ENCODE measurements around the gene DTNBP1.

The DTNBP1 gene

DNA sequence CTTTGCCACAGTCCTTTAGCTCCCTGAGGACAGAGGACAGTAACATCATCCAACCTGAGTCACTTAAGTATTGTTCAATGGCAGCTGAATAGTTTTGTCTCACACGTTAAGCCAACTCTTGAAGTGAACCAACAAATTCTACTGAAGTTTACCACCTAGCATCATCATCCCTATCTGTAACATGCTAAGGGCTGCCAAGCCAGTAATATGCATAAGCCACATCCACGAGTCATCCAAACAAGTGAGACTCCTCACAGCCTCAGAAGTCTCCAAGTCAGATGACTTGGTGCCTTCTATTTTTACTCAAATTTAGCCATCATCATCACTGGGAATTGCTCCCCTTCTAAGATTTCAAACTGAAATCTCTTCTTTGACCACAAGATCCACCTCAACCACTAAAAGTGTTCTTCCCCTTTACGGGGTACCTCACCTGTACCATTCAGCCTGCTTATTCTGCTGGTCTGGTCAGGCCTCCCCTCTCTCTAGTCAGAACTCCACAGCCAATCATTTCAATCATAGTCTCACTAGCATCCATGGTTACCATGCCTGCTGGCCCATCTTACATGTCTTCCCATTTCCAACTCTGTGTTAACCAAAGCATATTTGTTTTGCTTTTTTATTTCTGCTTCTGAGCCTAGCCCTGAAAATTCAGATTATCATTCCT, 73.7 kb downstream of the DTNBP1 start:
- no peak for DNase-seq (ENCODE audit: low spot score)

DNA sequence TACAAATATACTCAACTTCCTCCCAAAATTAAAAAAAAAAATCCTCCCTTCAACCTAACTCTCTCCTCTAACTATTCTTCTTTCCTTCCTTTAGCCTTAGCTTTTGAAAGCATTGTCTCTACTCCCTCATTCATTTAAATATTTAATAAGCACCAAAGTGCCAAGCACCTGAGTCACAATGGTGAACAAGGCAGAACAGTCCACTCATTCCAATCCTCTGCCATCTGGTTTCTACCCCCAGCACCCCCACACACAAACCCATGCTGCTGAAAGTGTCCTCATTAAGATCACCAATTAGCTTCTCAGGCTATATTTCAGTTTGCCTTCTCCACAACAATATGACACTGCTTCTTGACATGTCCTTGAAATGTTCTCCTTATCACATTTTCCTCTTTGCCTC, 76.3 kb downstream of the DTNBP1 start:
- DNase-seq (ENCODE audit: low spot score): no peak

DNA sequence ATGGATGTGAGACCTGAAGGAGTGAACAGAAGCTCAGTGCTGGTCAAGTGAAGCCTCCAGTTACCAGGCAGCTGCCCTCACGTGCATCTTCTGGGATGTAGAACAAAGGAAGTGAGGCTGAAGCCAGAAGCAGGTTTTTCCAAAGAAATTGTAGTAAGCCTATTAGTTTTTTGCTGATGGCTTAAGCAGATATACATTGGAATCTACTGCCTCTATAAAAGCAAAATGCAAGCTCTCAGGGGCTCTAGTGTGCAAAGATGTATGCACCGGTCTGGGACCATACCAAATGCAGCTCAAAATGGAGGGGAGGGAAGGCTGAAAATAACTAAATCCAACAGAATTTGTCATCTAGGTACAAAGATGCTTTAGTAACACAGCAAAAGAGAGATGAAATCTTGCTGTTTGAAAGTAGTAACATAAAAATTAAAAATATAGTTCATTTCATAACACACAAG, 77.0 kb downstream of the DTNBP1 start:
- DNase-seq (ENCODE audit: low spot score): no peak

DNA sequence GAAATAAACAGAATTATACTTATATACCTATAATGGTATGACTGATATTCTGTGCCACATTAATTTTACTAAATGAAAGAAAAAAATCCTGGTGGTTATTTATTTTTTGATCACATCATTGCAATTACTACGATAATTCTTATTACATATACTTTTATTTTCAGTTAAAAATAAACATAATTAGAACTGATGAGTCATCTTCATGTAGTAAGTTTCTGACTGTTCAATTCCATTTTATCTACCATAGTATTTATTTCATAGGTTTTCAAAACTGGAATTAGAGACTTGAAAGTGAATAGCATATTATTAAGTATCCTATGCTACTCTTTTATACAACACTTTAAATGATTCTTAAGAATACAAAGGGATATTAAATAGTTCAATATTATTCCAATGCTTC, 80.3 kb downstream of the DTNBP1 start:
- no peak for DNase-seq (ENCODE audit: low spot score)

DNA sequence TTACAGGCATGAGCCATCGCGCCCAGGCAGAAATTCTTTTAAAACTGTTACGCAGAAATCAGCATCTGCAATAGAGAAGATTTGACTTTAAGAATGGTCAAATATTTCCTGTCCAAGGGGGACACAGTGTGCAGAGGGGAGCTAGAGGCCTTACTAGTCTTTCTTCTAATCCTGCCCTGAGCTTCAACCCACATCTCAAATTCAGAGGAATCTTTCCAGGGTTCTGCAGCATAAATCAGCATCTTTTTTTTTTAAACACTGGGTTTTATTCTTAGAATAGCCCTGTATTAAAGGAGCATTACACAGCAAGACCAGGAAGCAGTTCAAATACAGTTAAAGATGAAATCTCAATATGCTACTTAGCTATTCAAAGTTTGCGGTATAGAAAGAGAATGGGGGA, 81.1 kb downstream of the DTNBP1 start:
- no peak for DNase-seq (ENCODE audit: low spot score)

DNA sequence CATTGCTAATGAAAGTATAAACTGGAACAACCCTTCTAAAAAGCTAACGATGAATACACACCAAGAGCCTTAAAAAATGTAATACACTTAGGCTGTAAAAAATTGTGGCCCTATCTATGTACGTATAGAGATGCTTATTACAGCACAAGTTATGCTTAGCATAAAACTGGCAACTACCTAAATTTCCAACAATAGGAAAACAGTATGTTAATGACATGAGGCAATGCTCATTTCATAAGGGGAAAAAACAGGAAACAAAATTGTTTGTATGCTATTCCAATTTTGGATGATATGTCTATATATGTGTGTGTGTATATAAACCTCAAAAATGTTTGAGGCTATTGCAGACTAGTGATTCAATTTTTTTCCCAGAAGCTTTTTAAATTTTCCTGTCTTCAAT, 82.5 kb downstream of the DTNBP1 start:
- no peak for DNase-seq (ENCODE audit: low spot score)

DNA sequence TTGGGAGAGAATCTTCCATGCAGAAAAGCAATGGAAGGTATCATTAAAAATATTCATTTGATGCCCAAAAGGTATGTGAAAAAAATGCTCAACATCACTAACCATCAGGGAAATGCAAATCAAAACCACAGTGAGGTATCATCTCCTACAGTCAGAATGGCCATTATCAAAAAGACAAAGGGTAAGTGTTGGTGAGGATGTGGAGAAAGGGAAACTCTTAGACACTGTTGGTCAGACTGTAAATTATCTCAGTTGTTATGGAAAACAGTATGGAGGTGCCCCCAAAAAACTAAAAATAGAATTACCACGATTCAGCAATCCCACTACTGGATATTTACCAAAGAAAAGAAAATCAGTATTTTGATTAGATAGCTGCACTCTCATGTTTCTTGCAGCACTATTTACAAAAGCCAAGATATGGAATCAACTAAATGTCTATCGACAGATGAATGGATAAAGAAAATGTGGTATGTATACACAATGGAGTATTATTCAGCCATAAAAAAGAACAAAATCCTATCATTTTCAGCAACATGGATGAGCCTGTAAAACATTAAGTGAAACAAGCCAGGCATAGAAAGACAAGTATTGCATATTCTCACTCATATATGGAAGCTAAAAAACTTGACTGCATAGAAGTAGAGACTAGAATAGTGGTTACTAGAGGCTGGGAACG, 84.0 kb downstream of the DTNBP1 start:
- no peak for DNase-seq (ENCODE audit: low spot score)

DNA sequence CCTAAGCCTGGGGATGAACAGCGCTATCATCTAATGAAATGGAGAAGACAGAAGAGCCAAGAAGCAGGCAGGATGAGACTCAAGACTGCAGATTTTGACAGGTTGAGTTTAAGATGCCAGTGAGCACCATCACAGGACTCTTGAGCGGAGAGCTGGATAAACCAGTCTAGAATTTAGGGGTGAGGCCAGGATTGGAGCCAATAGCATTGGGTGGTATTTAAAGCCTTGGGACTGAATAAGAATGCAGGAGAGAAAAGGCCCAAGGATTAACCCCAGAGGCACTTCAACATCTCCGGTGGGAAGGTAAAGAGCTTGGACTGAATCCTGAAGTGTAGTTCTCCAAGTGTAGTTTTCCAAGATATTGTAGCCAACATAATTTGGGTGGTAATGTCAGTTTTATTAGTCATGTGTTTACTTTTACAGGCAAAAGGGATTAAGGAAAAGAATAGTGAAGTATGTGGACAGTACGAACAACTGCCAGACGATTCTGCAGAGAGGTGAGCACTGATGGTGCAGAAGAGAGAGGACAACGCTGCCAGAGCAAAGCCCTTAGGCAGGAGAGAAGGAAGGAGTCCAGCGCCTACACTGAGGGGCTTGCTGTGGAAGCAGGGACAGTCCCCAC, 85.2 kb downstream of the DTNBP1 start:
- no peak for DNase-seq (ENCODE audit: low spot score)

DNA sequence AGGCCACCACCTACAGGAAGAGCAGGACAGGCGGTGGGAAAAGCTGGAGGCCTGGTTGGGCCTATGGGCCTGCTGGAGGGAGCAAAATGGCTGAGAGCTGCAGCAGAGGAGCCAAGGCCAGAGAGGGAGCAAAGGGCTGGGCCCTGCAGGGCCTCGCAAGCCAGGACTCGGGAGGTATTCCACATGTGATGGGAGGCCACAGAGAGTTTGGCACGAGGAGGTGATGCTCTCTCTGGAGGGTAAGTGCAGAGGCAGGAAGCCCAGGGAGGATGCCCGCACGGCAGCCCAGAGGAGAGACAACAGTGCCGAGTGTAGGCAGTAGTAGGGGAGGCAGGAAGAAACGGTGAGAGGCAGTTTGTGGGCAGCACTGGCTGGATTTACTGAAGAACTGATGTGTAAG, 85.7 kb downstream of the DTNBP1 start:
- DNase-seq (ENCODE audit: low spot score): no peak

DNA sequence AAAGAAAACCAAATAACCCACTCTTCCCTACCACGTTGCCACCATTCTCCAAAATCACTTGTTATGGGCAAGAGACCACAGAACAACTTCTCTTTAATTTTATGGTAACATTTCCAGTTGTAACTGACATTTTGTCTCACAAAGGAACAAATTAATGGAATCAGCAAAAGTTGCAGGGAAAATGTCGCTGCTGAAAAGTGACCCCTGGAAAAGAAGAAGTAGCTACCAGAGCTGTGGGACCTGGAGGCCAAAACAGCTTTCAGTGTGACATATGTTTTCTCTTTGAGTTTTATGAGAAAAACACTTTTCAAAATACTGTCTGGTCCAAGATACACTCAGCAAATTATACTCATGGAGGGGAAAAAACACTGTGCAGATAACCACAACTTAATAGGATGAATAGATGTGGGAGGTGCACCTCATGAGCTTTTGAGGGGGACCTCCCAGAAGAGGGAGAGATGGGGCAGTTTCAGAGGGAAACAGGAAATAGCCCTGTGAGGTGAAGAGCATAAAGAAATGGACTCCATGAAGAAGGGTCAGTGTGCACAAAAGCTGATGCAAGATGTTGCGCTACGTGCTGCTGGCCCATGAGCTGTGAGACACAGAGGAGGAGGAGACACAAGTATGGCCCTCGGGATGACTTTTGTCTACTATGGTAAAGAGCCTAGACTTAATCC, 87.3 kb downstream of the DTNBP1 start:
- no peak for DNase-seq (ENCODE audit: low spot score)

DNA sequence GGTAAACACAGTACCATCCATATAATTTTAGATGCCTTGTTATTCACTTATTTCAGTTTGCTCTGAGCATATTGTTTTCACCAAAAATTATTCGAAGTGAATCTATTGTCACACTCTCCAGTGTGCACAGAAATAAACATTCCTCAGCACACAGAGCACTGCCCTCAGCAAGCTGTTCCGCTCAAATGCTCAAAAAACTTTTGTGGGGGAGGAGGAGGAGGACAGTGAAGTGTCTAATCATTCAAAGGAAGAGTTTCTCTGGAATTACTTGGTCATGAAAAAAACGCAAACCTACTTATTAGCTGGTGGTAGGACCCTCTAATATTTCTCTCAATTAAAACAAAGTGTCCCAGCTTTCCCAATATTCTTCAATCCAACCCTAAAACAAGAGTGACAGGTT, 88.3 kb downstream of the DTNBP1 start:
- DNase-seq (ENCODE audit: low spot score): no peak

DNA sequence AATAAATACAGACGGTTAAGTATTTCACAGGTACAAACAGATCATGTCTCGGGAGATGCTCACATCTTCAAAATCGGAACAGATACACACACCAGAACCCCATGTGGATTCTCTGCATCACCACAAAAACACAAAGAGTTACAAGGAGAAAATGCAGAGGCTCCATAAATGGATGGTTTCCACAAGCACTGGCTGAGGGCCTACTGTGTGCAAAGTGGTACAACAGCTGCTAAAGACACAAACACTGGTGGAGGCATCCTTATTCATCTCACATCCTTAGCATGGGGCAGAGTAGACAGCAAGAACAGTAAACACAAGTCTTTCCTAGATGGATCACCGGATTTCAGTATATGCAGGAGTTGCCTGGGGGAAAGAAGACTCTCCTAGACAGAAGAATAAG, 88.8 kb downstream of the DTNBP1 start:
- no peak for DNase-seq (ENCODE audit: low spot score)

DNA sequence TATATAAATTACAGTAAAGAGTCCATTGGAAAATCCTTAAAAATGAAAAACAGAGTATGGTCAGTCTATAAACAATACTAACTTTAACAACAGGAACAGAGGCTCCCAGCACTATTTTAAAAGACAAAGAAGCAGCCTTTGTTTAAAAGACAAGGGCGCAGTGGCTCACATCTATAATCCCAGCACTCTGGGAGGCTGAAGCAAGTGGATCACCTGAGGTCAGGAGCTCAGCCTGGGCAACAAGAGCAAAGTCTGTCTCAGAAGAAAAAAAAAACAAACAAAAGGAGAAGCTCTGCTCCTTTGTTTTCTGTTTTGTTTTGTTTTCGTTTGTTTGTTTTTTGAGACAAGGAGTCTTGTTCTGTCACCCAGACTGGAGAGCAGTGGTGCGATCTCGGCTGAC, 89.4 kb downstream of the DTNBP1 start:
- no peak for DNase-seq (ENCODE audit: low spot score)

DNA sequence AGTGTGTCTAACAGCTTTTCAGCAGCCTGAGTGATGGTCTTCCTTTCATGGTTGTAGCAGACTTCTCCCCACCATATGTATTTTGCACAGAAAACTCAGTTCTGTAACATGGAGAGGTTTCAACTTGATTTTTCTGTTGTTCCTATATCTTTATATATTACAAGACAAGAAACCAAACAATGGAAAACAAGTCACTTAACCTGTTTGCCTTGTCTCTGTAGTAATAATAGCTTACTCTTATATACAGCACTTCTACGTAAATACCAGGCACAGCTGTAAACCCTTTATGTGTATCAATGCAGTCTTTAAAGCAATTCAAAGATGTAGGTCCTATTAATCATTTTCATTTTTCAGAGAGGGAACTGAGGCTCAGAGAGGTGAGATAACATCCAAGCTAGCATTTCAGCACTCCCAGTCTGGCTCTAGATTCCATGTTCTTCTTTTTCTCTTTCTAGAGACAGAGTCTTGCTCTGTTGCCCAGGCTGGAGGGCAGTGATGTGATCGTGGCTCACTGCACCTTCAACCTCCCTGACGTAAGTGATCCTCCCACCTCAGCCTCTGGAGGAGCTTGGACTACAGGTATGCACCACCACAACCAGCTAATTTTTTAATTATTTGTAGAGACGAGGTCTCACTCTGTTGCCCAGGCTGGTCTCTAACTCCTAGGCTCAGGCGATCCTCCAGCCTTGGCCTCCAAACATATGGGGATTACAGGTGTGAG, 90.4 kb downstream of the DTNBP1 start:
- no peak for DNase-seq (ENCODE audit: low spot score)

DNA sequence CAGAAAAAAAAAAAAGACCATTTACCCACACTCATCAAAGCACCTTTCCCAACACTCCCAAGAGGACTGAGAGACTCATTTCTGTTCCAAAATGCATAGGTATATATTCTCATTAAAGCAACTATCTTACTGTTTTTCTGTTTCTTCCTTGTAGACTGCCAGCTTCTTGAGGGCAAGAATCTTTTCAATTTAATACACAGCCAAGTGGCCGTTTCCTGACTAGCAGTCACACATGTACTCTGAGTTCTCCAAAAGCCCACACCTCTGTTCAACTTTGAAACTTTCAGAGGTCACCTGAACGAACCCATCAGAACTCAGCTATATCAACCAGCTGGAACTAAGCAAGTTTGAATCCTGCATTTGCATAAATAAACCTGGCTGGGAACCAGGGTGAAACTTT, 92.7 kb downstream of the DTNBP1 start:
- no peak for DNase-seq (ENCODE audit: low spot score)

DNA sequence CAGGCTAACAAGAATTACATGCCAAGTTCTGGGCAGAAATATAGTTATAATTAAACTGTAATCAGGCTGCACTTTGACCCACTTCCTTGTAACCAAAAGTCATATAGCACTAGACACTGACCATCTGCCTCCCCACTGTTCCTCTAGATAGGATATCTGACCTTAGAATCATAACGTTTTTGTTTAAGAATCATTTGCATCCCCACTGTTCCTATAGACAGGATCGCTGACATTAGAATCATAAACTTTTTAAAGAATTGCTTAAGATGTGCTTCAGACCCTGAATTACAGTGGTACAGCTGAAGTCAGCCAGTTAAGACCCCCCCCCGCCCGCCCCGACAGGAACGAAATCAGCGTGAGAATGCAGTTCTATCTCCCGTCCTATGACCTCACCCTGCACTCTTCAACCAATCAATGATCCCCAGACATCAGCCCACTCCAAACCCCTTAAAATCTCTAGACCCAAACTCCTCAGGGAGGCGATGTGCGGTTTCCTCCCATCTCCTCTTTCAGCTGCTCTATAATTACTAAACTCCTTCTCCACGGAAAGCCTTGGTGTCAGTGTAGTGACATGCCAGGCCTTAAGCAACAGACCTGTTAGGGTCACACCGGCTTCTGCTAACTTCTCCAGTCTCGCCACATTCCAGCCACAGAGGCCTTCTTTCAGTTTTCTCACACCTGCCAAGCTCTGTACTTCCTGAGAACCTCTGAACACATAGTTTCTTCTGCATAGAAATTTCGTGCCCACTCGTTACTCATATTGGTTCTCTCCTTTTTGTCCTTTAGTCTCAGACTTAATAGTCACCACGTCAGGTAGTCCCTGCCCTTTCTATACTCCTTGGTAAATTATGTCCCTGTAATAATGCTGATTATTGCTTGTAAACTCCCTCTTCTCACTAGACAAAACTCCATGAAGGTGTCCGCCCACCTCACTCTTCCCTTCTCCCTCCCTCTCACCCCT, 93.5 kb downstream of the DTNBP1 start:
- DNase-seq (ENCODE audit: low spot score): no peak

DNA sequence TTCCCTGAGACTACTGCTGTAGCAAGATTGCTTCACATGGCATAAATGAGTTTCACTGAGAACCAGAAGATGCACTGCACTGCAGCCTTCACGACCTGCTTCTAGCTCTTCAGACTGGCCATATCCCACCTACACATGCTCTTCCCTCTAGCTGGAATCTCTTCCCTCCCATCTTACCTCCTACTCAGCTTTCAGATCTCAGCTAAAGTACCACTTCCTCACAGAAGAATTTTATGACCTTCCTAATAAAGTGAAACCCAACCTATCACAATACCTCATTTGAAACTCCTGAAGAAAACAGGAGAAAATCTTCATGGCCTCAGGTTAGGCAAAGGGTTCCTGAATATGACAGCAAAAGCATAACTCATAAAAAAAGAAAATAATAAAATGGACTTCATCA, 99.9 kb downstream of the DTNBP1 start:
- DNase-seq (ENCODE audit: low spot score): no peak

DNA sequence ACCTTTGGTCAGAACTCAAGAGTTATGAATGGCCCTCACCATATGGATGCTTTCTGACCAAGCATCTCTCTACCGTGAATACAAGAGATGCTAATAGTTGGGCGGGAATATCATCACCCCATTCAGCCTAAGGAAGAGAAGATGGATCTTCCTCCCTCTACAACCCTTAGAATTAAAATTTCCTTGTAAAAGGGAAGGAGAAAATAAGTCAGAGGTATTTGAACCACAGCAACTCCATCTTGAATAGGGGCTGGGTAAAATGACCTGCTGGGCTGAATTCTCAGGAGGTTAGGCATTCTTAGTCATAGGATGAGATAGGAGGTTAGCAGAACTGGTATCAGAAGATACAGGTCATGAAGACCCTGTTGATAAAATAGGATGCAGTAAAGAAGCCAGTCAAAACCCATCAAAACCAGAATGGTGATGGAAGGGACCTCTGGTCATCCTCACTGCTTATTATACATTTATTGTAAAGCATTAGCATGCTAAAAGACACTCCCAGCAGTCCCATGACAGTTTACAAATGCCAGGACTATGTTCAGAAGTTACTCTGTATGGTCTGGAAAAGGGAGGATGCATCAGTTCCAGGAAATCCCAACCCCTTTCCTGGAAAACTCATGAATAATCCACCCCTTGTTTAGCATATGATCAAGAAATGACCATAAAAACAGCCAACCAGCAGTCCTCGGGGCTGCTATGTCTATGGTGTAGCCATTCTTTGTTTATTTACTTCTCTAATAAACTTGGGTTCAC, 101.2 kb downstream of the DTNBP1 start:
- DNase-seq (ENCODE audit: low spot score): no peak

DNA sequence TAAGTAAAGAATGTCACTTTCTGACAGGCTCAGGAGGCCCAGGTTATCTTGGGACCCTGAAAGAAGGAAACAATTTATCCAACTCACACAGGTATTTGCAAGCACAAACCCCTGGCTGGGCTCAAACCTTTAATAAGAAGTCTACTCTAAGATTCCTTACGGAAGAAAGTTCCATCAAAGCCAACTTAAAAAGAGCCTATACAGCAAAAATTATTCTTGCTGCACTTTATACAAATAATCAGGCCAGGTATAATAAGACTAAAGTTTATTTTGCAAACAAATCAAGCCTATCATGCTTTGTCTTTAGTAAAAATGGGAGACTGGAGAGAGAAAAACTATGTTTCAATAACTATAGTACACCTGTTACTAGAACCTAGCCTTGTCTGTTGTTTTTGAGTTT, 102.1 kb downstream of the DTNBP1 start:
- DNase-seq (ENCODE audit: low spot score): no peak

DNA sequence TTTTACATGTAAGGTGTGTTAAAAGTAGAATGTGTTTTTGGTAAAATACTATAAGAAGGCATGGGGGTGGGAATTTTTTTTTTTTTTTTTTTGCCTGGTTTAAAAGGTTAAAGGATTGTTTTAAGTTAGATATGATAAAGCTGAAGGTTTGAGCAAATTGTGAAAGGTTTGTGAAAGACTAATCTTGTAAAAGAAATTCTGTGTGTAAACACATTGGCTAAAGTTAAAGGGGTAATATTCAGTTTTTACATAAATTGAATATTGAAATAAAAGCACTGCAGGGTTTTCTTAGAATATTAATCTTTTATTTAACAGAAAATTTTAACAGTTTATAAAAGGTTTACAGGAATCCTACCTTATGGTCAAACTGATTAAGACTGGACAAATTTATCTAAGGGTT, 105.7 kb downstream of the DTNBP1 start:
- DNase-seq (ENCODE audit: low spot score): no peak

Data from CD4-positive, alpha-beta T cell treated with Interleukin-6 at 100 ng/mL for 8 hours (primary cell).